HG03521 (cell line): ENCODE measurements around the gene CTPS2.
"Not testable (repeated sequence)": the region's sequence is repeated elsewhere in the genome, so short reads cannot be mapped to it uniquely, and the experiment has no call there.

Experiments
- ATAC-seq: cut with Tn5 transposase; IDR thresholded peaks from one replicate; pipeline ENCODE4 v1.9.1; 2021; ENCODE audit warnings: mild to moderate bottlenecking, moderate library complexity; ENCODE audit not compliant: unreplicated experiment

The CTPS2 gene

DNA sequence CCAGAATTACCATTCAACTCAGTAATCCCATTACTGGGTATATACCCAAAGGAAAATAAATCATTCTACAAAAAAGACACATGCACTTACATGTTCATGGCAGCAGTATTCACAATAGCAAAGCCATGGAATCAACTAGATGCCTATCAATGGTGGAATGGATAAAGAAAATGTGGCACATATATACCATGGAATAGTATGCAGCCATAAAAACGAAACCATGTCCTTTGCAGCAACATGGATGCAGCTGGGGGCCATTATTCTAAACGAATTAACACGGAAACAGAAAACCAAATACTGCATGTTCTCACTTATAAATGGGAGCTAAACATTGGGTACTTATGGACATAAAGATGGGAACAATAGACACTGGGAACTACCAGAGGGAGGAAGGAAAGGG lies 101.8 kb downstream of the CTPS2 start:
- not testable (repeated sequence) for ATAC-seq

- ATAC-seq: no peak
Measured at GRCh38 chrX:16610121-16610621, 102.3 kb downstream of the CTPS2 start.

- no peak for ATAC-seq
Measured at GRCh38 chrX:16606142-16606720, 106.2 kb downstream of the CTPS2 start.

DNA sequence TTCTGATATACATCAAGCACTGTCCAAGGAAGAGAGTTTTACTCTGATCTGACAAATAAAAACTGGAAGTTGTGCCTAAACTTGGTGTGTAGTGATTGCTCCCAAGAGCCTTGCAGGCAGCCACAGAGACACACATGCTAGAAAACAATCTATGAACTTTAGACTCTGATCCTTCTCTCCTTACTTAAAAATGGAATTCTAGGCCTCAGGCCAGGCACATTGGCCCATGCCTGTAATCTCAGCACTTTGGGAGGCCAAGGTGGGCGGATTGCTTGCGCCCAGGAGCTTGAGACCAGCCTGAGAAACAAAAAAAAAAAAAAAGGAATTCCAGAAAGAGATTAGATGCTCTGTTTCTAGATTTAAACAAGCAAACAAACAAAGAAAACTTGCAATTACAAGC lies 108.1 kb downstream of the CTPS2 start:
- ATAC-seq: no peak

DNA sequence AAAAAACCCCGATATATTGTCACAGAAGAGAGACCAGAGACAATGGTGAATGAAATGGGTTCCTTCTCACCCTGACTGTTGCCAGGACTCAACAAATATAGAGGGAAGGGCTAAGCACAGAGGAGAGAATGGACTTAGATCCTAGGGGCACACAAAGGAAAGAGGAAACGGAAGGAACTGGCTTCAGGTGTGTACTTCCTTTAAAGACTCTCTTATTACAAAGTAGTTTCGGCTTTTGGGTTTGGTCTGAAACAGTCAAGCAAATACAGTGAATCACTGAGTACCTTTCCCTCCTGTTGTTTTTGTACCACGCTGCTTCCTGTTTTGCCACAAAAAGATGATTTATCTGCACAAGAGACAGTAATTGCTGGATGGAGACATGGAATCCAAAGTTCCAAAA lies 108.6 kb downstream of the CTPS2 start:
- ATAC-seq: no peak

GRCh38 chrX:16603235-16603634 lies 109.2 kb downstream of the CTPS2 start:
- ATAC-seq: not testable (repeated sequence)

DNA sequence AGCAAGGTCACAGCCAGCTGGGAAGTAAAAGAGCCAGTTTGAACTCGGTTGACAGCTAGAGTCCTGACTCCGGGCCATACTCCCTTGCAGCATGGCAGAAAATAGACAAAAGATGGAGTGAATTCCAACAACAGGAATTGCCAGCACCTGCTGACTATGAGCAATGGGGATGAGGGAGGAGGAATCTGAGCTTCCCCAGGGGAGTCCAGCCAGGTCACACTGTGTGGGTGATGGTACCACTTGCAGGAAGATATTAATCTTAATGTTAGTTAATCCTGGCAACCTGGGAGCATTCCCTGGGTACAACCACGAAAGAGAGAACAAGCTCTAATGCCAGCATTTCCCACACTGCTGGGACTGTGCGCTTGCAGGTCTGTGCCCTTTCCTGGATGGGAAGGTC lies 110.6 kb downstream of the CTPS2 start:
- ATAC-seq: no peak

- no peak for ATAC-seq
Measured at GRCh38 chrX:16594490-16594889, 118.0 kb downstream of the CTPS2 start.

- ATAC-seq: no peak
Measured at GRCh38 chrX:16593801-16594200, 118.7 kb downstream of the CTPS2 start.

DNA sequence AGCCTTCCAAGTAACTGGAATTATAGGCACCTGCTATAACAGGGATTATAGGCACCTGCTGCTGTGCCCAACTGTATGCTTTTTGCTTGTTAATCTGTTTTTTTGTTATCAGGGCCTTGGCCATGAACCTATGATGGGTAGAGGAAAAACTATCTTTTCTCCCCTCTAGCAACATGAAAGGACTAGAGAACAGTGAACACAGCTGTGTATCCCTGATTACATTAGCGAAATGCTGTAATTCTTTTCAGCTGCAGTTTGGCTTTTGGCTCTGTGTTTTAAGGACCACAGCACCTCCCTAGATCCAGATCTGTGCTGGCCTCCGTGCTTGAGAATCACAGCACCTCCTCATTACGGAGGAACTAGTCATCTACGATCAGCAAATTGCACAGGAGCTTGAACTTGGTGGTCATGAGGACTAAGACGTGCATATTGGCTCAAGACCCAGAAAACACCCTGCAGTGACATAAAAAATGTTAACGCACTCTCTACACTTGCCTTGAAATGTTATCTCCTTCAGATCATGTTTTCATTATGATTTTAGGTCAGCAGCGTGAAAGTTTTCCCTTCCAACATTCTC lies 120.2 kb downstream of the CTPS2 start:
- no peak for ATAC-seq

GRCh38 chrX:16589826-16590225 lies 122.6 kb downstream of the CTPS2 start:
- ATAC-seq: no peak

DNA sequence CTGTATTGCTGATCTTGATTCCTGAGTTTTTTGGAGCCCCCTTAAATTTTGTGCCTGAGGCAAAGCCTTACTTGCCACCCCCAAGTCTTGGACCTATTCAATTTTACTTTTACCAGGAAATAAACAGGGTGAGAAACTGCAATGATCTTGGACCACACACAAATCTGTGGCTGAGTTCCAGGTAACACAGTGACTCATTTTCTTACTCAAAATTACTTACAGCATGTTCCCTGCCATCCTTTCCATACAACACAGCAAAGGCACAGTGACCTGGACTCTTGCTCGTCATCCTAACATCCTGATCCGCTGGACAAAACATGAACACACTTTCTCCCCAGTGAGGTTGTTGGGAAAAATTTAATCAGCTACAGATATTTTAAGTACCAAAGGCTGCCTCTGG lies 123.3 kb downstream of the CTPS2 start:
- no peak for ATAC-seq

DNA sequence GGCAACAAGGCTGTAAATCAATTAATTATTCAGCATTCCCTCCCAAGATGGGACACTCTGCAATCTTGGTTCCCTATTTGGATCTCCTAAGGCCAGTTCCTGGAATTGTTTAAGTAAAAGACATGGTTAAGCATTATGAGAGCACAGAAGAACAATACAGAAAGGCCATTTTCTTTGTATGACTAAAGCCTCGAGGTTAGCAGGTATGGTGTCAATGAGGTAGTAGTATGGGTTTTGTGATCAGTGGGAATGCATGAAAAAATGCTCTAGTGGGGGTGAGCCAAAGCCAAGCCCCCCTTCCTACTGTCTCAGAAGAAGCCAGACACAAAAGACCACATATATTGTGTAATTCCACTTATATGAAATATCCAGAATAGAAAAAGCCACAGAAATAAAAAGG lies 124.2 kb downstream of the CTPS2 start:
- no peak for ATAC-seq

- no peak for ATAC-seq
Measured at GRCh38 chrX:16587836-16588235, 124.6 kb downstream of the CTPS2 start.

DNA sequence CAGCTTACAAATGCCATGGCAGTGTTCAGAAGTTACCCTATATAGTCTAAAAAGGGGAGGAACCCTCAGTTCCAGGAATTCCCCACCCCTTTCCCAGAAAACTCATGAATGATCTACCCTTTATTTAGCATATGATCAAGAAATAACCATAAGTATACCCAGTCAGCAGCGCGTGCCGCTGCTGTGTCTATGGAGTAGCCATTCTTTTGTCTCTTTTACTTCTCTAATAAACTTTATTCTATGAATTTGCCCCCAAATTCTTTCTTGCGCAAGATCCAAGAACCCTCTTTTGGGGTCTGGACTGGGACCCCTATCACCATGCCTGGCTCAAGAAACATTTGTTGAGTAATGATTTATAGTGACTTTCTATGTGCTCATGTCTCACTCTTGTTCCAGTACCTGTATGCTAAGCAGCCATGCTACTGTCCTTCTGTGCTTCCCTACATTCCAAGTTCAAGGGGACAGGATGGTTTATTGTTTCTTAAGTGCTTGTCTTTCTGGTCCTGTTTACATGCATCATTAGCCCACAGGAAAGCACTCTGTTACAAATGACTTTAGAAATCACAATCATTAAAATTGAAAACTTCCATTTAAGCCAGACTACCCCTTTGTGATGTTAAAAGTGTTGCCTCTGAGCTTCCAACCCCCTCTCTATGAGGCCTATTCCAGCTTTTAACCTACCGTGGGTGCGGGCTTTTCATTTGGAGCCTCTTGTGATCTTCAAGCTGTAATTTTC lies 125.9 kb downstream of the CTPS2 start:
- ATAC-seq: no peak

DNA sequence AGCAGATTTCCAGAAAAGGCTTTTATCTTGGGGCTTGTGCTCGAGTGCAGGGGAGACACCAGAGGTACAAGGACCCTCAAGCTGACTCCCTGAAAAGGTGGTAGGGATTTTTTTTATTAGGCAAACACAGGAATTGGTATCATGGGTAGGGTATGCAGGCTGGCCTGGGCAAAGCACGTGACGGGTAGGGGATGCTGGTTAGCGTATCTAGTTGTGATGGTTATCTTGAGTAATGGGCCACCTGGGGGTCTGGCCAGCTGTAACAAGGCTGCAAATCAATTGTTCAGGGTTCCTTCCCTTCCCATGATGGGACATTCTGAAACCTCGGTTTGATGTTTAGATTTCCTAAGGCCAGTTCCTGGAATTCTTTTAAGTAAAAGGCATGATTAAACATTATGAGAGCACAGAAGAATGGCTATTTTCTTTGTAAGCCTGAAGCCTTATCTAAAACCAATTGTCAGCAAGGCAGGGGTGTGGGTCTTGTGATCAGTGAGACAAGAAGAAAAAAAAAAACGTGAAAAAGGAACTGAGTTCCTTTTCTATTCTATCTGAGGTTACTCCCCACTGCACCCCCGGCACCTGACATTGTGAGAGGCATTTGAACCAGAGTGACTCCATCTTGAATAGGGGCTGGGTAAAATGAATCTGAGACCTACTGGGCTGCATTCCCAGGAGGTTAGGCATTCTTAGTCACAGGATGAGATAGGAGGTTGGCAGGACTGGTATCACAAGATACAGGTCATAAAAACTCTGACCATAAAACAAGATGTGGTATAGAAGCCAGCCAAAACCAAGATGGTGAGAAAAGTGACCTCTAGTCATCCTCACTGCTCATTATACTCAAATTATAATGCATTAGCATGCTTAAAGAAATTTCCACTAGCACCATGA lies 126.7 kb downstream of the CTPS2 start:
- no peak for ATAC-seq

- not testable (repeated sequence) for ATAC-seq
Measured at GRCh38 chrX:16580004-16580797, 132.3 kb downstream of the CTPS2 start.

- no peak for ATAC-seq
Measured at GRCh38 chrX:16579517-16579916, 133.0 kb downstream of the CTPS2 start.

DNA sequence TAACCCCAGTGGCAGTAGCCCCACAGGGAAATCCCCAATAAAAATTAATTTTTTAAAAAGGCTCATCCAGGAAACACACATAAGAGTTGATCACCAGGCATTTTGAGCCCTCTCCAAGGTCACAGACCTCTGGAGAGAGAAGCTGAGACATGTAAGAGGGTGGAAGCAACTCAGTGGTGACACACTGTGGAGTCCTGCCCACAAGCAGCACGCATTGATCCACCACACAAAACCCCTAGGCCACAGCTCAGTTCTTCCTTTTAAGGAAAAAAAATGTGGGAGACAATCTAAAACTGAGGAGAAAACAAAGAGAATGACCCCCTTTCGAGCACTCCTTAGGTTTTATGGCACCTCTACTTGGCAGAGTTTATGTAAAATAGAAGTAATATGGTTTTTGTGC lies 134.3 kb downstream of the CTPS2 start:
- ATAC-seq: no peak

DNA sequence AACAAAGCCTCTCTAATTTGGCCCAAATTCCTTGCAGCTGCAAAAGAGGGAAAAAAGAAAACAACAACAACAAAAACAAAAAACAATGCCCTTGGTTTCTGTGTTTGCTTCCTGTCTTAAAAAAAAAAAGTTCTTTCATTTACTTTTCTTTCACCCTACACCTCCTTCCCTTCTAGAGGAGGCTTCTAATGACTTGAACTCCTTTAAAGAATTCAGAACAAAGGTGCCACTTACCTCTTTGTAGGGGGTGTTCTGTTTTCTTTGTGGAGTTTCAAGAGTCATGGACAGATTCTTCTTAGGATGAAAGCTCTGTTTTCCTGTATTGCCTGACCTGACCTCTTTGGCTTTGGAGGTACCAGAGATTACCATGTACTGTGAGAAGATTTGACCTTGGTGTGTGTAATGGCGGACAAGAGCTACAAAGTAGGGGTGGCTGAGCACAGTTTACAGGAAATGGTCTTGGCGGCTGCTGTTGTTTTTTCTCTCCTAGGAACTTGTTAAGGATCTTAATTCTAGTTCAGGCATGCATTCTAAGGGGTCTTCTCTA lies 134.9 kb downstream of the CTPS2 start:
- no peak for ATAC-seq
